AG08396 (cell line): ENCODE measurements around the gene OTULIN.

Source experiments
- DNase-seq: peaks from one replicate; pipeline ENCODE4 v3.0.0; 2012; ENCODE audit warnings: low spot score, mixed read lengths

OTULIN gene

DNA sequence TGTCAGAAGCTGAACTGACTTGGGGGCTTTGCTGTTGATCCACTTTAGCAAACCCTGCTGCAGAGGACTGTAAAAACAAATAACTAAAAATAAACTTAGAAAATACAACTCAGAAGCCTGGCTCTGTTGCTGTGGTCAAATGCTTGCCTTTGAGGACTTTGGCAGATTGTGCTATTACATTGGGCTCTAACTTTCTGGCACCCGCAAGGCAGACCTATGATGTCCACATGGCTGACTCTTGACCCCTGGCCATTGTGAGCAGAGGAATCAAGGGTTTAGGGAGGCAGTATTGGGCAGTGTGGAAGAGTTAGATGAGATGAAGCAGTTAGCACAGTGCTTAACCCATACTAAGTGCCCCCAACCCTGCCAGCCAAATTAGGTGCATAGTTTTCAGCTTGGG lies 34.0 kb downstream of the OTULIN start:
- peak; percentile 22 for DNase-seq

GRCh38 chr5:14699159-14699558 lies 34.6 kb downstream of the OTULIN start:
- DNase-seq, result no peak

DNA sequence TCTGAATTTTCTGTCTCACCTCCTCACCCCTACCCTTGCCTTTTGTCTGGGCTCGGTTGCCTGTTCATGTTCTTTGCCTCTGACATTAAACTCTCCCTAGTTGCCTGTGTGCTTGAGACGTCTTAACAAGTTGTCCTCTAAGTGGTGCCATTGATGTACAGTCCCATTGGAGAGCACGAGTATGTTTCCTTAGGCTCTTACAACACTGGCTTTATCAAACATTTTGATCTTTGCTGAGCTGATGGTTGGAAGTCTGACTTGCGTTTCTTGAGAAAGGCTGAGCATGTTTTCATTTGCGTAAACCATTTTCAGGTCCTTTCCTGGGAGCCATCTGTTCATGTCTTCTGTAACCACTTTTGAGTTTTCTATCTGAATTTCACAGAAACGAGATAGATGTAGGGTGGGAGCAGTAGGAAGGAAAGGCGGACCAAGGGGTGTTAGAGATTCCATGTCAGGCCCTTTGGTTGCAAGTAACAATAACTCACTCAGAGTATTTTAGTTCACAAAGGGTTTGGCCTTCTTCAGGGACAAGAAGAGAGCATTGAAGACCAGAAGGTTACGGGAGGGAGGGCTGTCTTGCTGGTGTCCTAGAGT lies 35.4 kb downstream of the OTULIN start:
- no peak for DNase-seq

GRCh38 chr5:14700478-14701436 lies 36.2 kb downstream of the OTULIN start:
- DNase-seq, result no peak

GRCh38 chr5:14701556-14701955 lies 37.0 kb downstream of the OTULIN start:
- DNase-seq, result no peak

GRCh38 chr5:14702238-14702839 lies 37.8 kb downstream of the OTULIN start:
- DNase-seq, result no peak

DNA sequence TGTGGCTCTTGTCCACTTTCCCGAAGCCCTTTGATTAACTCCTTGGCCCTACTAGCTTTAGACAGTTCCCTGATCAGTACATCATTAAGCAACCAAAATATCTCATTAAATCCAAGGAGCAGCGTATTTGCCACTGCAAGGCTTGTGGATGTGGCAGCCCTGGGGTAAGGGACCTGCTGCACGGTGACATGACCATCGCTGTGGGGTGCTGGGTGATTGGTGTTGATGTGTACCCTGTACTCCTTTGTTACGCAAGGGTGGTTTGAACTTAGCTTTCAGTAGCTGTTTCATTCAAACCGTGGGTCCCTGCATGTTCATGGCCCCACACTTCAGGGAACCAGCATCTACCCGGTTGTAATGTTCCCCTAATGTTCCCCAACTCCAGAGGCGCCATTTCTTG lies 41.0 kb downstream of the OTULIN start:
- DNase-seq, result no peak

DNA sequence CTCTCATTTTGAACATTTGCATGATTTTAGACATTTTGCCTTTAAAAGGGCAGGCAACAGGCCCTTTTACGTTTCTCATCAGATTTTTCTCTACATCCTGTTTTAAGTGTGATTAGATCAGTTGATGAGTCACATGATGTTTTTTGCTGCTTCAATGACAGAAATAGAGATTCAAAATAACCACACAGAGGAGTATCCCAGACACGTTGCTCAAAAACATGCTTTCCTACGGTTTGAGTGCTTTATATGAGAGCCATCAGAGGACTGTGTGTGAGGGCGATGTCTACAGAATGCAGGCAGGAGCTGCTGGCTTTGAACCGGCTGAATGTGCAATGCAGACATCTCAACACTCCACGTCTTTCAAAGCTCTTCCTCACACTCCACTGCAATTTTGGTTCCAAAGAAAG lies 42.1 kb downstream of the OTULIN start:
- DNase-seq, result peak; percentile 63

DNA sequence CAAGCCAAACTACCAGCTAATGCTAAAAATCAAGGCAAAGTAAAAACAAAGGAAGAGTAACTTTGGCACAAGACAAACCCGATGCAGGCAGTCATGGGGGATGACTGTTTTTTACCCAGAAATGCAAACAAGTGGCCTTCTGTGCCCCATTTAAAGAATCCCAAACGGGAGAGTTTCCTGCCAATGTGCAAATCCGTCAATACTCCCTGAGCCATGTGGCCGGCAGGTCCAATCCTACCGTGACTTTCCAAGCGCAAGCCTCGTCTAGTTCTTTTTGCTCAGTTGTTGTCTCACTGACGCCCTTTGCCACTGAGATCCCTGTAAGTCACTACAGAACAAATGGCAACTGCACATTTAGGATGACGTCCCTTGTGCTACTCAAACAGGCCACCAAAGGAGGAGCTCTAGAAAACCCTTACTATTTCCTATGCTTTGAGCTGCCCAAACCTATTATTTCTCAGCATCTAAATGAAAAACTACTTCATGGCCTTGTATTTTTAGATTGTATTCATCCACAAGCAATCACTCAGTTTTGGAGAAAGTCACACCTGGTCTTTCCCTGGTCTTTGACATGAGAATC lies 43.4 kb downstream of the OTULIN start:
- no peak for DNase-seq

DNA sequence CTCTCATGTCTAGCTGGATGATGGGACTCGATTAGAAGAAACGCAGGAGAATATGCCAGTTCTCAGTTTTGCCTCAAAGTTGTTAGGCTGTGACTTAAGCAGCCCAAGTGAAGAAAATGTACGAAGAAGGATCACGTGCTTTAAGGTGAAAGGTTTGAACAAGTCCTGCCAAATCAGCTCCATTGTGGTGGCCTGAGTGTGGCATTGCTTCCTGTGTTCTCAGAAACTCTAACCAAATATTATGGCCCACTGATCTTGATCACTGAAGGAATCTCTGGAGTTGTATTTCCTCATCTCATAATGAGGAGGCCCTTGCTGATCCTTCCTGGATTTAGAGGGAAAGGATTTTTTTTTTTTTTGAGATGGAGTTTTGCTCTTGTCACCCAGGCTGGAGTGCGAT lies 44.0 kb downstream of the OTULIN start:
- DNase-seq, result no peak

- no peak for DNase-seq
These were observed 45.9 kb downstream of the OTULIN start for GRCh38 chr5:14710313-14710994.

- DNase-seq, result no peak
These were observed 47.6 kb downstream of the OTULIN start for GRCh38 chr5:14712131-14712530.

DNA sequence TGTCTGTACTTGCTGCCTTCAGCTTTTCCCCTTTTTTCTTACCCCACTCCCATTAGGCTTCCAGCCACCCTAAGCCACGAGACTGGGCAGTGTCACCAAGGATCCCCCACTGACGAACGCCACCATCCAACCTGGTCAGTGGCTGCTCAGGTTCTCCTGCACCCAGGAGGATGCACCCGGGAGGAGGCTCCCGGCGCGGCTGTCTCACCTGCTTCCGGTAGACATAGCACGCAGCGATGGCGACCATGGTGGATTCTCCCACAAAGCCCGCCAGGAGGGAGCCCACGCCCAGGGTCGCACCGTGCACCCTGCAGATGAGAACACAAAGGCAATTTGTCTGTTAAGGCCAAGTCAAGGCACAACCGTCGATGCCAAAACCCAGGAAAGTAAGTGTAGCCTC lies 48.1 kb downstream of the OTULIN start:
- DNase-seq, result no peak

DNA sequence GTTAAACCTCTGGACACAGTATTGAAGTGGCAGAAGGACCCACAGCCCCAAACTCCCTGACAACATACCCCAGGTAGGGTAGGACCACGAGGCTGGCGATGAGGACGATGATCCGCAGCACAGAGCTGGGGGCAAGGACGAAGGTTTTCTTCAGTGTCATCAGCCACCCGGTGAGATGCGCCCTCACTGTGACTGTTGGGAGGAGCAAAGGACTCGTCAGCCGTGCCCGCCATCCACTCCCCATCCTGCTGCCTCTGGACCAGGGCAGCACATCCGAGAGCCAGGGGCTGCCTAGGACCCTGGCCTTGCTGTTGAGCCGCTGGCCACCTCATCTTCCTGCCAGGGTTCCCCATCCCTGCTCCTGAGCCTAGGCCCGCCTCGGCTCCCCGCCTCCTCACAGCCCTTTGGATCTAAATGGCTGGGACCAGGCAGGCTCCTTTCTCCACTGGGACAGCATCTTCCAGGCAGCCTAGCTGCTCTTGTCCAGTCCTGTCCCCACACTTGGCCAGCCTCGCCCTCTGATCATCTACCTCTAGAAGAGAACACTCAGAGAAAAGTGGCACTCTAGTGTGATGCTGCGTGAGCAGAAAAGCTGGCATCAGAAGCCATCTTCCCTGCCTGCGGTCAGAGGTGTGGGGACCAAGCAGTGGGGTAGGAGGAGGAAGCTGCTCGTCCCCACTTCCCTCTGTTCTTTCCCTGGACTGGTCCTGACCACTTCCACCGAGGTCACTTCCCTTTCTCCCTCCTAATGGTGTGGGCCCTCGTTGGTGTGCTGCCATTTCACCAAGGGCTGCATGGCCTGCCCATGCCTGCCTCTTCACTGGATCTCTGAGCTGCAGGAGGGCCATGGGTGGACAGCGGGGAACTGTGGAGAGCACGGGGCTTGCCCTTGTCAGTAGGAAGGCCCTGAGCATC lies 49.2 kb downstream of the OTULIN start:
- no peak for DNase-seq

GRCh38 chr5:14714706-14715105 lies 50.2 kb downstream of the OTULIN start:
- no peak for DNase-seq

GRCh38 chr5:14715481-14715880 lies 51.0 kb downstream of the OTULIN start:
- DNase-seq, result no peak

GRCh38 chr5:14716755-14717752 lies 52.5 kb downstream of the OTULIN start:
- no peak for DNase-seq

DNA sequence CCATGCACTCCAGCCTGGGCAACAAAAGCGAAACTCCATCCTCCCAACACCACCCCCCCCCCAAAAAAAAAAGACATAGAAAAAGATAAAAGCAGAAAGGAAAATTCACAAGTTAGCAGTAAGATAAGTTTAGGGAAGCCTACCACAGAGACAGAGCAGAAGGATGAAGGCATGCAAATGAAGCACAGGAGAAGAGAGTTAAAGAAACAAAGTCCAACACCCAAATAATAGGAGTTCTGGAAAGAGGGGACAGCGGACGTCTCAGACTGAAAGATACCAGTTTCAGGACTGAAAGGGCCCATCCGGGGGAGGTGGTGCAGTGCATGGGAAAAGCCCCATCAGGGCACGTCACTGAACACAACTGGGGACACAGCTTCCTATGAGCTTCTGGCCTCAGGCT lies 54.3 kb downstream of the OTULIN start:
- DNase-seq, result no peak

GRCh38 chr5:14720236-14720923 lies 55.9 kb downstream of the OTULIN start:
- DNase-seq, result peak; percentile 65
